GM18526 (cell line): ENCODE measurements around the gene RAB7A.

Source experiments
- POLR2A ChIP-seq: IDR thresholded peaks from 3 replicates; pipeline ENCODE4 v1.6.1; 2011; ENCODE audit not compliant: insufficient read length; ENCODE audit errors: extremely low read depth

The RAB7A gene

DNA sequence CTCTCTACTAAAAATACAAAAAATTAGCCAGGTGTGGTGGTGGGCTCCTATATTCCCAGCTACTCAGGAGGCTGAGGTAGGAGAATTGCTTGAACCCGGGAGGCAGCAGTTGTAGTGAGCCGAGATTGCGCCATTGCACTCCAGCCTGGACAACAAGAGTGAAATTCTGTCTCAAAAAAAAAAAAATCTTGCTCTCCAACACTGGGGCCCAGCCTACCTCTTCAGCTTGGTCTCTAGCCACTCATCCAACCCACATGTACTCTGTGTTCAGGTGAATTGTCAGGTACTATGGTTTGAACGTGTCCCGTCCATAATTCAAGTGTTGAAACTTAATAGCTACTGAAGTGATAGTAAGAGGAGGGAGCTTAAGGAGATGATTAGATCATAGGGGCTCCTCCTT, 22.4 kb upstream of the RAB7A start:
- TF ChIP-seq POLR2A = no peak

DNA sequence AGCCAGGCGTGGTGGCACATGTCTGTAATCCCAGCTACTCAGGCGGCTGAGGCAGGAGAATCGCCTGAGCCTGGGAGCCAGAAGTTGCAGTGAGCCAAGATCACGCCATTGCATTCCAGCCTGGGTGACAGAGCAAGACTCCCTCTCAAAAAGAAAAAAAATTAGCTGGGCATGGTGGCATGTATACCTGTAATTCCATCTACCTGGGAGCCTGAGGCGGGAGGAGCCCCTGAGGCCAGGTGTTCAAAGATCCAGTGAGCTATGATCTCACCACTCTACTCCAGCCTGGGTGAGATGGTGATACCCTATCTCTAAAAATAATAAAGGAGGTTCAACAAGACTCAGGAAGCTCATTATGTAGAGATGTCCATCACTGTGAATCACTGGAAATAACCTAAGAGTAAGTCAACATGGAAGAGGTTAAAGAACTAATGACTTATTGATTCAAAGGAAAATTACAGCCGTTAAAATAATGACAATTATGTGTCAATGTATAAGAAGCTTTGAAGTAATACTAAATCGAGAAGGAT, 19.8 kb upstream of the RAB7A start:
- no peak for TF ChIP-seq POLR2A

DNA sequence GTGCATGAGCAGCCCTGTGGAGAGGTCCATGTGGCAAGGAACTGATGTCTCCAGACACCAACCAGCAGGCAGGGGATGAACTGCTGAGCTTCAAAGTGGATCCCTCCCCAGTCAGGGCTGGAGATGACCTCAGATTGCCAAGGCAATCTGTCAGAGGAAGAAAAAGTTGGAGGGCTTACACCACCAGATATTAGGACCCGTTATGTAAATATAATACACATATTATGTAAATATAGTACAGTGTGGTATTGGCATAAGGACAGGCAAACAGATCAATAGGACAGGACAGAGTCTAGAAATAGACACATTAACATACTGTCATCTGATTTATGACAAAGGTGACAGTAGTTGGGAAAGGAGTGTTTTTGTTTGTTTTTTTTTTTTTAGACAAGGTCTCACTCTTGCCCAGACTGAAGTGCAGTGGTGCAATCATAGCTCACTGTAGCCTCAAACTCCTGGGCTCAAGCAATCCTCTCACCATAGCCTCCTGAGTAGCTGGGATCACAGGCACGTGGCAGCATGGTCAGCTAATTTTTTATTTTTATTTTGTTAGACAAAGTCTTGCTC, 18.0 kb upstream of the RAB7A start:
- no peak for TF ChIP-seq POLR2A

DNA sequence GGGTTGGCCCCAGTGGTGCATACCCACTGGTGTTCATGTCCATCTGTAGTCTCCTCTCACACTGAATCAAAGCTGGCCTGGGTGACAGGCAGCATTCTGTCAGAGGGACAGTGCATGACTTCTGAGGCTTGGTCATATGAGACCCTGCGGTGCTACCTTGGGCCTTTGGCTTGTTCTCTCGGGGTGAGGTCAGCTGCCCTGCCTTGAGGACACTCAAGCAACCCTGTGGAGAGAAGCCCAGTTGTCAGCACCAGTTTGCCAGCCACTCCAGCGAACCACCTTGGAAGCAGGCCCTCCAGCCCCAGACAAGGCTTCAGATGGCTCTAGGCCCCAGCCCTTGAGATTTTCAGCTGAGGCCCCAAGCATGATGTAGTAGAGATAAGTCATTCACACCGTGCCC, 16.9 kb upstream of the RAB7A start:
- TF ChIP-seq POLR2A = no peak

DNA sequence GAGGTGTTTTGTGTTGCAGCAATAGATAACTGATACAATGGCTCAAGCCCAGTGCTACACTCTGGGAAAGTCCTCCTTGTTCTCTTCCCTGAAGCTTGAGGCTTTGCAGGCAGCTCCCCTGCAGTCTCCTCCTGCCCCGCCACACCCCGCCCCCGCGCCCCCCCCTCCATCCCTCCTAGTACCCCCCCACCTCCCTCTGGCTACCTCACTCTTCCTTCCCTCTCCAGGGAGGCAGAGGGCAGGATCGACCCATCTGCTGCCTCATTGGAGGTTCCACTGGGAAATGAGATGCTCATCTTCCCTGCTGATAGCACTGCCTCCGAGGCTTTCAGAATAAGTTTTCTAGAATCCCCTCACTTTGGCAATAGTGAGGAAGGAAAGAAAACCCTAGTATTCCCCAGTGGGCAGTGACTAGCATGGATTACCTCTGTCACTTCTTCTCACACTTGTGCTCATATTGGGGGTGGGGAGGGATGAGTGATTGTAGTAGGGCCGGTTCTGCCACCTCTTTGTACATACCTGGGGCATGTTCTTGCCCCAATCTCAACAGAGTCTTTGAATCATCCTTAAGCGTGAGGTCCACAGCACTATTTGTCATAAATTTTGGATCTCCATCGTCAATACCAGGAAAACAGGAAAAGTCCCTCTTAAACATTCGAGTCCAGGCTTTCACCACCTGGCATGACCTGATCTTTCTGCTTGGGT, 16.3 kb upstream of the RAB7A start:
- no peak for TF ChIP-seq POLR2A

GRCh38 chr3:128710816-128711433, 15.1 kb upstream of the RAB7A start:
- no peak for TF ChIP-seq POLR2A

DNA sequence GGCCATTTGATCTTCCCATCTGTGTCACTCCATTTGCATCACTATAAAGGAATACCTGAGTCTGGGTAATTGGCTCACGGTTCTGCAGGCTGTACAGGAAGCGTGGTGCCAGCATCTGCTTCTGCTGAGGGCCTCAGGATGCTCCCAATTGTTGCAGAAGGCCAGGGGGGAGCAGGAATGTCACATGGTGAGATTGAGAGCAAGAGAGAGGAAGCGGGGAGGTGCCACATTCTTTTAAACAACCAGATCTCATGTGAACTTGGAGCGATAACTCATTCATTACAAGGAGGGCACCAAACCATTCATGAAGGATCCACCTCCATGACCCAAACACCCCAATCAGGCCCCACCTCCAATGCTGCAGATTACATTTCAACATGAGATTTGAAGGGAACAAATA, 13.1 kb upstream of the RAB7A start:
- no peak for TF ChIP-seq POLR2A

DNA sequence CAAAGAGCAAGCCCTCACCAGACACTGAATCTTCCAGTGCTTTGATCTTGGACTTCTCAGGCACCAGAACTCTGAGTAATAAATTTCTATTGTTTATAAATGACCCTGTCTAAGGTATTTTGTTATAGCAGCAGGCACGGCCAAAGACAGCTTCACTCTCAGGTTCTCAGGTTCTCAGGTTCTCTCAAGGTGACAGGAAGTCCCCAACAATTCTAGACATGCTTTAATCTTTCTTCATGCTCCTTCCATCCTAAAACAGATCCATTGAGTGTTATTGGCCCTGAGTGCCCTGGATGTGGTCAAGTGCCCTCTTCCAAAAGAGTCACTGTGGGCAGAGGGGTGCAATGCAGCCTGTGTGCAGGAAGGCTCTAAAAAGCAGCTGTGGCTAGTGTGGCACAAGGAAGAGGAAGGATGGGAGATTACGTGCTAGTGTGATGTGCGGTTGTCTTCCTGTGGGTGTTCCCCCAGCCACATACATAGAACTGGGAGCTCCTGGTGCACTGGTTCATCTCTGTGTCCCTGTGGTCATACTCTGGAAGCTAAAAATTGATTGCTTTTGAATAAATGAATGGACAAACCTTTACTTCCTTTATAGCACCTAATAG, 11.0 kb upstream of the RAB7A start:
- TF ChIP-seq POLR2A = no peak

DNA sequence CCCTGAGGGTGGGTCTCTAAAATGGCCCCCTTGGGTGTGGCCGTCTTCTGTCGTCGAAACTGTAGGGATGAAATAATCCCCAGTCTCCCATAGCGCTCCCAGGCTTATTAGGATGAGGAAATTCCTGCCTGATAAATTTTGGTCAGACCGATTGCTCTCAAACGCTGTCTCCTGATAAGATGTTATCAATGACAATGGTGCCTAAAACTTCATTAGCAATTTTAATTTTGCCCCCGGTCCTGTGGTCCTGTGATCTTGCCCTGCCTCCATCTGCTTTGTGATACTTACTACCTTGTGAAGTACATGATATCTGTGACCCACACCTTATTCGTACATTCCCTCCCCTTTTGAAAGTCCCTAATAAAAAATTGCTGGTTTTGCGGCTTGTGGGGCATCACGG, 5.1 kb upstream of the RAB7A start:
- no peak for TF ChIP-seq POLR2A

- no peak for TF ChIP-seq POLR2A
These were observed 2.5 kb upstream of the RAB7A start for GRCh38 chr3:128723477-128723876.

DNA sequence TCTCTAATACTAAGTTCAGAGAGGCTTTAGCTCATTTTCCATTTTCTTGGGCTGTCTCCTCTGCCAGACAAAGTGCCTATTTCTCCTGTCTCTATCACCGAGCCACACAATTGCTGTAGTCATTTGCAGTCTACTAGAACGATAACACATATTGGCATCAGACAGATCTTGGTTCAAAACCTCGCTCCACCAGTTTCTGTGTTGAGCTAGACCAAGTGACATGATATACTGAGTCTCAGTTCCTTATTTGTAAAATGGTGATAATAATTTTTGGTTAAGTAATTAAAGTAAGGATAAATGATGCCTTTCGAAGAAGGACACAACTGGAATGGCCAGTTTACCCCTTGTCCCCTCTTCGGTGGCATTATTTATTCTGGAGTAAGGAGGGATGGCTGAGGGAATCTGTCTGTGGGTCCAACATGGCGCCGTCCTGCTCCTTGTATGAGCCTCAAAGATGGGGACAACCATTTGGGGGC, 398 bp upstream of the RAB7A start:
- no peak for TF ChIP-seq POLR2A

DNA sequence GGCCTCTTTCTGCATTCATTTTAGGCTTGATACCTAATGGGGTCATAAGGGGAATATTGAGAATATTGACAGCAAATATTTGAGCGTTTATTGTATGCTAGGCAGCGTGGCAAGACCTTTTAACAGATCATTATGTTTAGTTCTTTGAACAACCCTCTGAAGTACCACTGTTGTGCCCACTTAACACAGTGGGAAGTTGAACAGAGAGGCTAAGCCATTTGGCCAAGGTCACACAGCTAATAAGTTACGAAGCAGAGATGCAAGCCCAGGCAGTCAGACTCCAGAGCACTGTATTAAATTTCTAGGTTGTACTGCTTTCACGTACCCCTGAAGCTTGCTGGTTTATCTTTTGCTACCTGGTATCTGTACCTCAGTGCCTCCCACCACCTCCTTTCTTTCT, 1.1 kb downstream of the RAB7A start:
- no peak for TF ChIP-seq POLR2A

DNA sequence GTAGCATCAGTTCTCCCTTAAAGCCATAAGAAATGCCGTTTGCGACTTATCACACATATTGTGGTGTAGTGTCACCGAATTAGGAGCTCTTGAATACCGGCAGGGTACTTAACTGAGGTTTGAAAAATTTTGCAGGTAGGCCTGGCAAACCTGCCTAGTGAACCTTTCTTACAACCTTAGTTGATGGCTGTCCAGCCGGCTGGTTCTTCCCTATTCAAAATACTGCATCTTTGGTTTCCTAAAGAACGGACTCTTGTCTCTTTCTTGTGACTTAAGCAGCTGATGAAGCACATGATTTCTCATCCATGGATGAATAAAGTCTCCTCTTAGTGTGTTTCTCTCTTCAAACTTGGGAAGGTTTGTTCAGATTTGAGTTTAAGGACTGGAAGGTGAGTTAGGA, 1.5 kb downstream of the RAB7A start:
- no peak for TF ChIP-seq POLR2A

DNA sequence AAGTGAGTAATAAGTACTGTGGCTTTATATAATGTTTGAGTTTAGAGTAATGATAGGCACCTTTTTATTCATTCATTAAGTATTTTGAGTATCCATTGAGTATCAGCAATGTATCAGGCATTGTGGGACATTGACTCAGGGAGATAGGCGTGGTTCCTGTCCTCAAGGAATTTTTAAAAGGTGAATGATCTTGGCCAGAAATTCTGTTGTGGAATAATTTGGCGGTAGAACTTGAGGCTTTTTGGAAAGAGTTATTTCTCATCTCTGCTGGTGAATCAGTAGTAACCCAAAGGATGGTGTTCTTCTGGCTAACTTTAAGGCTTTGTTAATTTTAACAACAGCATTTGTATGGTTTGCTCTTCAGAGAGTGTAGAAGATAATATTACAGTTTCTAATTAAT, 2.0 kb downstream of the RAB7A start:
- TF ChIP-seq POLR2A = no peak

- TF ChIP-seq POLR2A = no peak
These were observed 4.5 kb downstream of the RAB7A start for GRCh38 chr3:128730471-128730870.
